LNCAP (cell line): Measurements from ENCODE around the gene ST8SIA5.

Experiments used
- CTCF ChIP-seq: fragments of 450-650 bp; IDR thresholded peaks from 2 replicates; pipeline ENCODE4 v1.5.1; 2017; ENCODE audit warnings: mild to moderate bottlenecking

ST8SIA5 gene

GRCh38 chr18:46770708-46771107 lies 13.9 kb upstream of the ST8SIA5 start:
- TF ChIP-seq CTCF = no peak

DNA sequence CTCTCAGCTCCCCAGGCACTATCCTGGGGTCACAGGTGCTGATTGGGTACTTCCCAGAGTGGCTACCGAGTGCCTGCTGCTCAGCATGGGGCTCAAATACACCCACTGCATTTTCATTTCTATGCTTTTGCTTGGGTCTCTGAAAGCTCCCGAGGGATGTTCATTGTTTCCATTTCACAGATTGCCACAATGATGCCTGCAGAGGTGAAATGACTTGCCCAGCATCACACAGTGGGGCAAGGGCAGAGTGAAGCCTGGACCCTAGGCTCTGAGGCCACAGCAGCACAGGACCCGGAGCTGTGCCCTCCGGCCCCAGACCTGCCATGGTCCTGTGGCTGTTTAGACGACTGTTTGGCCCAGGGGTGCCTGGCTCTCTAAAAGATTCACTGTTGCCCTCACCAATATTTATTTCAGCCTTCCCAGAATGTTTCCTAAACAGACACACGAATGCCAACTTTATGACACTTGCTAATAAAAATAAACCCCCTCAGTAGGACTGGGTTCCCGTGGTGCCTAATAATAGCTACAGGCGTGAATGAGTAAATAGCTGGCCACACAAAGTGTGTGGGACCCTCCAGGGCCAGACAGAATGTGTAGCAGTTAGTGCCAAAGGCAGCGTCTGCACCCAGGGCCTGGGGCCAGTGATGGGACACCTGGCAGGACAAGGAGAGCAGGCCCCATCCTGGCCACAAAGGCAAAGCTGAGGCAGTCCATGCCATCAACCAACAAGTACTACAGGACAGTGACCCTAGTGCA lies 11.5 kb upstream of the ST8SIA5 start:
- no peak for TF ChIP-seq CTCF

- TF ChIP-seq CTCF = no peak
Observed at GRCh38 chr18:46767217-46767616, 10.4 kb upstream of the ST8SIA5 start.

- TF ChIP-seq CTCF = no peak
Observed at GRCh38 chr18:46764586-46764985, 7.7 kb upstream of the ST8SIA5 start.

- TF ChIP-seq CTCF = no peak
Observed at GRCh38 chr18:46761059-46761769, 4.4 kb upstream of the ST8SIA5 start.

DNA sequence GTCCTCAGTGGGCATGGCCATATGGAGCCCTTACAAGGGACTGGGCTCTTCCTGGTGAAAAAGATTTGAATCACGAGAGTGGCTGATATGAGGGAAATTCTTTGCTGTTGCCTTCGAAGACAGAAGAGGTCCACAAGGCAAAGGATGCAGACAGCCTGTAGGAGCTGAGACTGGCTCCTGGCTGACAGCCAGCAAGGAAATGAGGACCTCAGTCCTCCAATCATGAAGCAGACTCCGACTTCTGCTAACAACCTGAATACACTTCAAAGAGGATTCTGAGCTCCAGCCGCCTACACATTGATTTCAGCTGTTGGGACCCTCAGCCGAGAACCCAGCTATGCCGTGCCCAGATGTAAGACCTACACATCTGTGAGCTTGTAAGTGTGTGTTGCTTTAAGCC lies 3.0 kb upstream of the ST8SIA5 start:
- no peak for TF ChIP-seq CTCF

GRCh38 chr18:46756025-46756558 lies 761 bp downstream of the ST8SIA5 start:
- TF ChIP-seq CTCF = no peak
